ENCODE measurements around the gene ZBTB7C. TPM values are rescaled to one million over a fixed set of nuclear protein-coding genes. Genes with fewer than 3 reads are reported as not detected.

The ZBTB7C gene
- total RNA-seq, 1 donor from 2014 or later = 0.61 TPM

GRCh38 chr18:48100165-48100575, 309.0 kb downstream of the ZBTB7C start:
- Mint-ChIP-seq H3K9me3 (no peaks in the 10 kb centered on the region), H3K36me3 (ENCODE audit: low read depth) (no peaks in the 10 kb centered on the region), H3K27me3 (ENCODE audit: low read depth) (peaks cover 3% of the 10 kb centered on the region), H3K4me1 (peaks cover 11% of the 10 kb centered on the region), H3K27ac (ENCODE audit: unreplicated experiment) (no peak overlapping the region), H3K4me3 (no peak overlapping the region)
- TF ChIP-seq CTCF (conservative IDR thresholded peaks at IDR 0.05) = no peak
- no peak for DNase-seq (ENCODE audit: low read depth, low spot score)

- Mint-ChIP-seq H3K36me3 (ENCODE audit: low read depth) (no peaks in the 10 kb centered on the region), H3K27ac (ENCODE audit: unreplicated experiment) (no peak overlapping the region), H3K4me1 (peaks cover 11% of the 10 kb centered on the region), H3K9me3 (no peaks in the 10 kb centered on the region), H3K27me3 (ENCODE audit: low read depth) (peaks cover 3% of the 10 kb centered on the region), H3K4me3 (no peak overlapping the region)
- no peak for TF ChIP-seq CTCF (conservative IDR thresholded peaks at IDR 0.05)
- no peak for DNase-seq (ENCODE audit: low read depth, low spot score)
Measured at GRCh38 chr18:48099481-48100164, 309.6 kb downstream of the ZBTB7C start.

- Mint-ChIP-seq H3K27me3 (ENCODE audit: low read depth) (peaks cover 3% of the 10 kb centered on the region), H3K9me3 (no peaks in the 10 kb centered on the region), H3K36me3 (ENCODE audit: low read depth) (no peaks in the 10 kb centered on the region), H3K27ac (ENCODE audit: unreplicated experiment) (no peak overlapping the region), H3K4me3 (no peak overlapping the region), H3K4me1 (peaks cover 11% of the 10 kb centered on the region)
- TF ChIP-seq CTCF (conservative IDR thresholded peaks at IDR 0.05) = no peak
- DNase-seq (ENCODE audit: low read depth, low spot score) = no peak
Measured at GRCh38 chr18:48098538-48098937, 310.6 kb downstream of the ZBTB7C start.

GRCh38 chr18:48098007-48098406, 311.2 kb downstream of the ZBTB7C start:
- Mint-ChIP-seq H3K27me3 (ENCODE audit: low read depth) (peaks cover 3% of the 10 kb centered on the region), H3K36me3 (ENCODE audit: low read depth) (no peaks in the 10 kb centered on the region), H3K9me3 (no peaks in the 10 kb centered on the region), H3K4me1 (peaks cover 11% of the 10 kb centered on the region), H3K4me3 (no peak overlapping the region), H3K27ac (ENCODE audit: unreplicated experiment) (no peak overlapping the region)
- TF ChIP-seq CTCF (conservative IDR thresholded peaks at IDR 0.05) = no peak
- no peak for DNase-seq (ENCODE audit: low read depth, low spot score)

GRCh38 chr18:48095726-48096125, 313.5 kb downstream of the ZBTB7C start:
- H3K36me3 Mint-ChIP-seq (ENCODE audit: low read depth) = no peaks in the 10 kb centered on the region
- H3K9me3 Mint-ChIP-seq = no peaks in the 10 kb centered on the region
- H3K27ac Mint-ChIP-seq (ENCODE audit: unreplicated experiment) = no peak overlapping the region
- H3K27me3 Mint-ChIP-seq (ENCODE audit: low read depth) = no peaks in the 10 kb centered on the region
- peaks cover 7% of the 10 kb centered on the region for H3K4me1 Mint-ChIP-seq
- no peak for TF ChIP-seq CTCF (conservative IDR thresholded peaks at IDR 0.05)
- no peak overlapping the region for H3K4me3 Mint-ChIP-seq
- no peak for DNase-seq (ENCODE audit: low read depth, low spot score)

All from neural crest cell (in vitro differentiated cells).